ENCODE measurements around the gene SCARB1.

GRCh38 chr12:124796303-124796960 is 67.2 kb downstream of the SCARB1 start:
- no peak for TF ChIP-seq EZH2 (IDR thresholded peaks at IDR 0.05)
- no peak for TF ChIP-seq CTCF (IDR thresholded peaks at IDR 0.05)
- TF ChIP-seq EZH2phosphoT487 (IDR thresholded peaks at IDR 0.05) = no peak

Measured in neural progenitor cell (in vitro differentiated cells).